ENCODE measurements around the gene BBOX1. TPM values are rescaled to one million over a fixed set of nuclear protein-coding genes. Genes with fewer than 3 reads are reported as not detected.
A peak's percentile ranks its signal among the peaks of the same experiment; 100 is the strongest.

Gene BBOX1
- total RNA-seq (2012; rRNA removed) = not detected in 2 replicates
- not detected in 2 replicates for polyA plus RNA-seq (2012; rRNA removed)
- not detected in 2 replicates for polyA plus RNA-seq (2012; cell fraction: cytosol; rRNA removed)
- not detected in 2 replicates for polyA plus RNA-seq (2012; cell fraction: nucleus; rRNA removed; ENCODE audit: low replicate concordance)
- Bru-seq, nascent RNA = percentile 4 among the genes with signal in this experiment
- percentile 1 among the genes with signal in this experiment for BruChase-seq, experiment 1, labeled RNA remaining after a 6-hour chase
- BruChase-seq, experiment 2, labeled RNA remaining after a 2-hour chase = percentile 0 among the genes with signal in this experiment
- long read RNA-seq = 0 reads

GRCh38 chr11:27040302-27041115, at the start of gene BBOX1:
BBOX1 (plus strand) TSS chr11:27040815; CDS start chr11:27055431, 14,616 bp downstream.
- dilution Hi-C loops (cut with HindIII; ENCODE audit: low sequenced_read_pairs, unreplicated experiment) = no loop called here
- no peak within 1 kb of the TSS for H2AK5ac ChIP-seq (ENCODE audit: low read depth, low read length)
- no peak within 1 kb of the TSS for H3K9ac ChIP-seq (ENCODE audit: low read depth, low read length)
- no peak within 1 kb of the TSS for H2AK9ac ChIP-seq (replicated peaks; ENCODE audit: low read depth, low read length, poor library complexity)
- ChIA-PET POLR2A (ENCODE audit: unreplicated experiment) (no interaction called here), CTCF (interaction anchor here (0.6 kb wide), 1 partner anchor 22 kb away, joined by 3 read pairs; no protein-coding TSS in a partner anchor)
- WGBS, 2 experiments (ENCODE audit: extremely low coverage in 2 of 2, insufficient read length in 1 of 2) = no CpG with 5 or more reads among the region's 4 CpGs
- in situ Hi-C loops (cut with MboI; ENCODE audit: low sequenced_read_pairs) = no loop called here
- H3K4me1 ChIP-seq (ENCODE audit: control insufficient read depth, insufficient read depth, low read length) = peaks cover 4% of the 10 kb centered on the region; the same call in 1 of the 2 replicates
- H2BK15ac ChIP-seq (ENCODE audit: low read depth, low read length) = no peak within 1 kb of the TSS
- H3K18ac ChIP-seq (ENCODE audit: low read depth, low read length) = no peak within 1 kb of the TSS; the same call in 1 of the 2 replicates
- peak within 1 kb of the TSS; percentile 2; the same call in 1 of the 2 replicates for H3K27ac ChIP-seq (ENCODE audit: insufficient read depth, low read length)
- H2BK5ac ChIP-seq (ENCODE audit: low read depth, low read length, poor library complexity, severe bottlenecking) = no peak within 1 kb of the TSS
- no peaks in the 10 kb centered on the region for H3K9me3 ChIP-seq (ENCODE audit: control insufficient read depth, insufficient read depth, low read length)
- H2BK120ac ChIP-seq (ENCODE audit: low read depth, low read length) = no peak within 1 kb of the TSS
- DNase-seq = no peak
- intact Hi-C loops (cut with micrococcal nuclease) = no loop called here
- no peak within 1 kb of the TSS for H4K8ac ChIP-seq (ENCODE audit: low read depth in 2 of 2, low read length in 2 of 2)
- H3K14ac ChIP-seq (replicated peaks; ENCODE audit: low read depth, low read length) = no peak within 1 kb of the TSS; the same call in 1 of the 2 replicates
- TF ChIP-seq POLR2A (IDR thresholded peaks at IDR 0.05; ENCODE audit: low read depth, low read length) = no peak
- peak; percentile 43; the same call in 1 of the 2 replicates for TF ChIP-seq CEBPB (IDR thresholded peaks at IDR 0.05; ENCODE audit: low read depth, low read length)
- no peak for TF ChIP-seq ELK1 (IDR thresholded peaks at IDR 0.05; ENCODE audit: borderline replicate concordance, low read depth, low read length)
- no peak for TF ChIP-seq RAD21 (IDR thresholded peaks at IDR 0.05; ENCODE audit: low read length)
- no peak within 1 kb of the TSS; the same call in 1 of the 2 replicates for H3K4me2 ChIP-seq (ENCODE audit: low read depth, low read length)
- H2AFZ ChIP-seq (replicated peaks; ENCODE audit: low read length, poor library complexity) = no peak within 1 kb of the TSS
- no peak for ATAC-seq (ENCODE audit: low read depth)
- H3K56ac ChIP-seq (ENCODE audit: extremely low read depth, insufficient read depth, low read length) = no peak within 1 kb of the TSS
- H4K5ac ChIP-seq (ENCODE audit: low read depth, low read length) = peak within 1 kb of the TSS; percentile 54; the same call in 1 of the 2 replicates
- no peaks in the 10 kb centered on the region for H3K79me1 ChIP-seq (ENCODE audit: low read depth in 1 of 2, low read length in 2 of 2)
- no TSS peak for BruUV-seq (replicated peaks)
- no peaks in the 10 kb centered on the region for H3K36me3 ChIP-seq (ENCODE audit: control insufficient read depth, insufficient read depth, low read length)
- no peak within 1 kb of the TSS; the same call in 1 of the 2 replicates for H3K23ac ChIP-seq (ENCODE audit: low read depth, low read length)
- H2BK20ac ChIP-seq (ENCODE audit: low read depth, low read length) = 0 out of 2 replicates have a peak within 1 kb of the TSS, but pooled peaks have one; percentile 19
- H3K27me3 ChIP-seq (ENCODE audit: control insufficient read depth, insufficient read depth, low read length) = no peaks in the 10 kb centered on the region
- H4K20me1 ChIP-seq (ENCODE audit: insufficient read depth, low read length) = no peaks in the 10 kb centered on the region
- no peak within 1 kb of the TSS for H3K4ac ChIP-seq (ENCODE audit: low read depth, low read length)
- H3K4me3 ChIP-seq (ENCODE audit: insufficient read depth, low read depth, low read length) = no peak within 1 kb of the TSS
- no peak within 1 kb of the TSS for H4K91ac ChIP-seq (ENCODE audit: insufficient read depth, low read depth, low read length)
- no peaks in the 10 kb centered on the region for H3K9me1 ChIP-seq (ENCODE audit: insufficient read depth, low read length)

Measured in IMR-90 (cell line).